Astrocyte (in vitro differentiated cells and primary cell): ENCODE results near the gene ARIH2. TPM values are rescaled to one million over a fixed set of nuclear protein-coding genes. Genes with fewer than 3 reads are reported as not detected.

Source experiments
- DNase-seq: peaks from one replicate; pipeline ENCODE4 v3.0.0-alpha.2; 2010; ENCODE audit warnings: low read depth
- FAIRE-seq: peaks from 2 replicates; lab custom pipeline; 2011; peaks lifted over from hg19 to GRCh38; lab: Jason Lieb, UNC
- H2AFZ ChIP-seq: 2 replicates; pipeline ENCODE4 v1.6.0; 2012; ENCODE audit warnings: low read depth, low read length, inconsistent platforms
- H3K27ac ChIP-seq: 2 replicates; pipeline ENCODE4 v1.5.1; 2011; ENCODE audit warnings: low read depth, low read length, inconsistent platforms
- H3K27me3 ChIP-seq: 2 replicates; pipeline ENCODE4 v1.6.0; 2011; ENCODE audit warnings: low read length, inconsistent platforms; ENCODE audit not compliant: insufficient read depth
- H3K36me3 ChIP-seq: 2 replicates; pipeline ENCODE4 v1.5.1; 2011; ENCODE audit warnings: low read length, inconsistent platforms; ENCODE audit not compliant: insufficient read depth
- H3K4me1 ChIP-seq: 2 replicates; pipeline ENCODE4 v1.5.1; 2011; ENCODE audit warnings: low read length, inconsistent platforms; ENCODE audit not compliant: insufficient read depth
- H3K4me2 ChIP-seq: 2 replicates; pipeline ENCODE4 v1.6.0; 2012; ENCODE audit warnings: low read length, inconsistent platforms
- H3K4me3 ChIP-seq: 2 replicates; pipeline ENCODE4 v1.5.1; 2011; ENCODE audit warnings: low read depth, mild to moderate bottlenecking, low read length, inconsistent platforms; ENCODE audit not compliant: insufficient read depth
- H3K79me2 ChIP-seq: 2 replicates; pipeline ENCODE4 v1.6.0; 2012; ENCODE audit warnings: mild to moderate bottlenecking, low read length, inconsistent platforms; ENCODE audit not compliant: insufficient read depth
- H3K9ac ChIP-seq: 2 replicates; pipeline ENCODE4 v1.6.0; 2012; ENCODE audit warnings: mild to moderate bottlenecking, low read length, inconsistent platforms
- H3K9me3 ChIP-seq: 2 replicates; pipeline ENCODE4 v1.5.1; 2012; ENCODE audit warnings: low read depth, mild to moderate bottlenecking, low read length, inconsistent platforms; ENCODE audit not compliant: insufficient read depth
- H4K20me1 ChIP-seq: 2 replicates; pipeline ENCODE4 v1.6.0; 2012; ENCODE audit warnings: low read length, inconsistent platforms; ENCODE audit not compliant: insufficient read depth
- H3K27ac Mint-ChIP-seq: one replicate; pipeline ENCODE4 v1.8.0; 2021; ENCODE audit warnings: mild to moderate bottlenecking, mixed read lengths; ENCODE audit not compliant: unreplicated experiment
- H3K27me3 Mint-ChIP-seq: one replicate; pipeline ENCODE4 v1.8.0; 2021; ENCODE audit warnings: low read depth, mixed read lengths; ENCODE audit not compliant: unreplicated experiment
- H3K36me3 Mint-ChIP-seq: one replicate; pipeline ENCODE4 v1.8.0; 2021; ENCODE audit warnings: low read depth, mixed read lengths; ENCODE audit not compliant: unreplicated experiment
- H3K4me1 Mint-ChIP-seq: one replicate; pipeline ENCODE4 v1.8.0; 2021; ENCODE audit warnings: low read depth, mixed read lengths; ENCODE audit not compliant: unreplicated experiment
- H3K4me3 Mint-ChIP-seq: one replicate; pipeline ENCODE4 v1.8.0; 2021; ENCODE audit warnings: mild to moderate bottlenecking, moderate library complexity, mixed read lengths; ENCODE audit not compliant: unreplicated experiment
- H3K9me3 Mint-ChIP-seq: one replicate; pipeline ENCODE4 v1.8.0; 2021; ENCODE audit warnings: mild to moderate bottlenecking, mixed read lengths; ENCODE audit not compliant: unreplicated experiment
- EZH2 ChIP-seq: IDR thresholded peaks from 2 replicates; pipeline ENCODE4 v1.6.1; 2012; ENCODE audit warnings: mild to moderate bottlenecking, low read length, inconsistent platforms; ENCODE audit not compliant: insufficient read depth
- total RNA-seq: library from RNA; stranded (reverse); gene quantifications from 2 replicates; pipeline ENCODE4 v1.2.1, GENCODE V29; 2021
- TF ChIP-seq, protein P1 (sequence below): IDR thresholded peaks from 2 replicates; pipeline ENCODE4 v1.5.1; 2011; ENCODE audit warnings: low read depth, mild to moderate bottlenecking, inconsistent platforms, low read length, moderate library complexity; ENCODE audit not compliant: insufficient read depth

The ARIH2 gene
- total RNA-seq, 1 donor from 2014 or later, result 94.6 TPM

DNA sequence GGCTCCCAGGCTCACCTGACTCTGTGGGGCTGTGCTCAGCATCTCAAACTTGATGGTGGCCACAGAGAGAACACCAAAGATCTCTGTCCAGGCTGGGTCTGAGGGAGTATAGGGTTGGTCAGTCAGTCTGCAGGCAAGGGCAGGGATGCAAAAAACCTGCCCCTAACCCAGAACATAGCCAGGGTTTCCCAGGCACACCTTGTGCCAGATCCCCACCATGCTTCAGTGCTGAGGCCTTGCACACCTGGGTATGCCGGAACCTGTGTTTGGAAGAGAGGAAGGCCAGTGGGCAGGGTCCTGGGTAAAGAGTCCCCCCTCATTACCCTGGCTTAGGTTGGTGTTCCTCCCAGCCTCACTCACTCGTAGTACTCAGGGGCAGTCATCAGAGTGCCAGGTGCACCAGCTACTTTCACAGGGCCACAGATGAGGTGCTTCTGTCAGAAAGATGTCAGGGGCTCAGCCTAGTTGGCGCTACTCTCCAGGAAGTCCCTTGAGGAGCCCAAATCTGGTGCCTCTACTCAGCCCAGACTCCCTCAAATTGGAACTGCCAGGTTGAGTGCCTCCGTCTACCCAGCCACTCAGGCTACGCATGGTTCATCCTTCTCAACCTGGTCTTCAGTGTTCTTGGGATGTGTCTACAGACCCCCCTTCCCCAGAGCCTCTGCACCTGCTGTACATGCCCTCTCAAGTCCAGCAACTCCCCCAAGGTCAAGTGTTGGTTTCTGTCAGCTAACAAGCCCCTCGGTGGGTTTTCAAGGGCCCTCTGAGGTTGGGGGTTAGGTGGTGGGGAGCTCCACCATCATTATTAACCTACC, 98.0 kb downstream of the ARIH2 start:
- H3K27ac Mint-ChIP-seq, result peak overlapping the region; percentile 18
- DNase-seq, result no peak

DNA sequence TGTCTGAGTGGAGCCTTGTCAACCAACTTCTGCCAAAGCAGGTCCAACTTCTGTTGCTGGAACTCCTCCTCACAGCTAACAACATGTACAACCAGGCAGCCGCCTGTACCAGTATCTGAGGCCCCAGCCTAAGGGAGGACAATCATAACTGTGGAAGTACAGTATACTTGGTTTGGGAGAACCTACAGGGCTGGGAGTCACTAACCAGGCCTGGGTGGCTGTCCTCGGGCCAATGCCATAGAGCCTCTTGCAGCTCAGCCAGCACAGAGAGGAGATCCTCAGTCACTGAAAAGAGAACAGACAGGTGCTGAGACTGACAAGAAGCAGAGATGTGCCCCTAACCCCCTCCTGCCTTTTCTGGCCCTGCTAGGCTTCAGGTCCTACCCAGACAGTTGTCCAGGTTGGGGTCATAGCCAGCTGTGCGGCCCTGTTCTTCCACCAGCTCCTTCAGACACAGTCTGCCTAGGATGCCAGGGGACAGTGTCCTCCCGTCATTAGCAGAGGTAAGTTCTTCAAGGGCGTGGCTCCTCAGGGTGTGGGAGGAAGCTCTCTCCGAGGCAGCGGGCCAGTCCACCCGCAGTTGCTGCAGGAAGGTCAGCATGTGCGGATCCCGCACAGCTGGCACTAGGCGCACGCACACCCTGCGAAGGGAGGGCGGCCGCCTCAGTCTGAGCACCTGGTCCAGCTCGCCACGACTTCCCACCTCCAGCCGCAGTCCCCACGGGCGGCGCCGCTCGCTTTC, 98.8 kb downstream of the ARIH2 start:
- peak overlapping the region; percentile 87 for H2AFZ ChIP-seq

More for the DNA sequence above, 98.0 kb downstream of the ARIH2 start:
- Histone ChIP-seq H3K4me2 (peak overlapping the region; percentile 98), H3K27me3 (no peaks in the 10 kb centered on the region), H3K9me3 (no peaks in the 10 kb centered on the region), H3K36me3 (peaks cover 27% of the 10 kb centered on the region), H3K4me3 (no peak overlapping the region), H3K27ac (no peak overlapping the region), H3K9ac (peak overlapping the region; percentile 81), H2AFZ (no peak overlapping the region), H3K4me1 (peaks cover 22% of the 10 kb centered on the region), H3K79me2 (peaks cover 77% of the 10 kb centered on the region), H4K20me1 (peaks cover 54% of the 10 kb centered on the region)
- H3K9me3 Mint-ChIP-seq, result no peaks in the 10 kb centered on the region
- H3K36me3 Mint-ChIP-seq, result peaks cover 24% of the 10 kb centered on the region
- peak overlapping the region; percentile 62 for H3K4me3 Mint-ChIP-seq
- FAIRE-seq, result no peak
- TF ChIP-seq EZH2, result no peak
- TF ChIP-seq, protein P1, sequence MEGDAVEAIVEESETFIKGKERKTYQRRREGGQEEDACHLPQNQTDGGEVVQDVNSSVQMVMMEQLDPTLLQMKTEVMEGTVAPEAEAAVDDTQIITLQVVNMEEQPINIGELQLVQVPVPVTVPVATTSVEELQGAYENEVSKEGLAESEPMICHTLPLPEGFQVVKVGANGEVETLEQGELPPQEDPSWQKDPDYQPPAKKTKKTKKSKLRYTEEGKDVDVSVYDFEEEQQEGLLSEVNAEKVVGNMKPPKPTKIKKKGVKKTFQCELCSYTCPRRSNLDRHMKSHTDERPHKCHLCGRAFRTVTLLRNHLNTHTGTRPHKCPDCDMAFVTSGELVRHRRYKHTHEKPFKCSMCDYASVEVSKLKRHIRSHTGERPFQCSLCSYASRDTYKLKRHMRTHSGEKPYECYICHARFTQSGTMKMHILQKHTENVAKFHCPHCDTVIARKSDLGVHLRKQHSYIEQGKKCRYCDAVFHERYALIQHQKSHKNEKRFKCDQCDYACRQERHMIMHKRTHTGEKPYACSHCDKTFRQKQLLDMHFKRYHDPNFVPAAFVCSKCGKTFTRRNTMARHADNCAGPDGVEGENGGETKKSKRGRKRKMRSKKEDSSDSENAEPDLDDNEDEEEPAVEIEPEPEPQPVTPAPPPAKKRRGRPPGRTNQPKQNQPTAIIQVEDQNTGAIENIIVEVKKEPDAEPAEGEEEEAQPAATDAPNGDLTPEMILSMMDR, result no peak
- H3K4me1 Mint-ChIP-seq, result peaks cover 12% of the 10 kb centered on the region
- no peaks in the 10 kb centered on the region for H3K27me3 Mint-ChIP-seq

More for the DNA sequence above, 98.8 kb downstream of the ARIH2 start:
- no peak for DNase-seq
- Mint-ChIP-seq H3K27me3 (no peaks in the 10 kb centered on the region), H3K36me3 (peaks cover 16% of the 10 kb centered on the region), H3K9me3 (no peaks in the 10 kb centered on the region), H3K4me3 (peak overlapping the region; percentile 83), H3K27ac (peak overlapping the region; percentile 66), H3K4me1 (peaks cover 12% of the 10 kb centered on the region)
- H3K9me3 ChIP-seq, result no peaks in the 10 kb centered on the region
- H3K9ac ChIP-seq, result peak overlapping the region; percentile 81
- H3K4me2 ChIP-seq, result peak overlapping the region; percentile 98
- peaks cover 22% of the 10 kb centered on the region for H3K4me1 ChIP-seq
- H3K36me3 ChIP-seq, result peaks cover 23% of the 10 kb centered on the region
- H3K27ac ChIP-seq, result peak overlapping the region; percentile 52
- TF ChIP-seq, protein P1, result no peak
- no peak for TF ChIP-seq EZH2
- FAIRE-seq, result no peak
- H3K79me2 ChIP-seq, result peaks cover 73% of the 10 kb centered on the region
- H3K4me3 ChIP-seq, result peak overlapping the region; percentile 79
- no peaks in the 10 kb centered on the region for H3K27me3 ChIP-seq
- H4K20me1 ChIP-seq, result peaks cover 47% of the 10 kb centered on the region
